Chondrocyte (in vitro differentiated cells): ENCODE data around the gene DGKI. TPM values are rescaled to one million over a fixed set of nuclear protein-coding genes. Genes with fewer than 3 reads are reported as not detected.

Experiments
- DNase-seq: peaks from one replicate; pipeline ENCODE4 v3.0.0; 2021; ENCODE audit warnings: mixed read lengths, low spot score
- H3K27ac Mint-ChIP-seq: one replicate; pipeline ENCODE4 v1.8.0; 2021; ENCODE audit warnings: mild to moderate bottlenecking, moderate library complexity, mixed read lengths; ENCODE audit not compliant: unreplicated experiment
- H3K27me3 Mint-ChIP-seq: 2 replicates; pipeline ENCODE4 v1.8.0; 2021; ENCODE audit warnings: low read depth, mixed read lengths
- H3K36me3 Mint-ChIP-seq: 2 replicates; pipeline ENCODE4 v1.8.0; 2021; ENCODE audit warnings: low read depth, mixed read lengths
- H3K4me1 Mint-ChIP-seq: 2 replicates; pipeline ENCODE4 v1.8.0; 2021; ENCODE audit warnings: low read depth, mild to moderate bottlenecking, mixed read lengths
- H3K4me3 Mint-ChIP-seq: one replicate; pipeline ENCODE4 v1.8.0; 2021; ENCODE audit warnings: mild to moderate bottlenecking, moderate library complexity, mixed read lengths; ENCODE audit not compliant: unreplicated experiment
- H3K9me3 Mint-ChIP-seq: 2 replicates; pipeline ENCODE4 v1.8.0; 2021; ENCODE audit warnings: low read depth, mixed read lengths
- CTCF ChIP-seq: fragments of 200-600 bp; sonication (generic); IDR thresholded peaks from 2 replicates; pipeline ENCODE4 v1.5.0; 2021; ENCODE audit warnings: antibody characterized with exemption, mild to moderate bottlenecking, moderate library complexity
- total RNA-seq: library from RNA; stranded (reverse); gene quantifications from 3 replicates; pipeline ENCODE4 v1.2.1, GENCODE V29; 2021

DGKI gene
- total RNA-seq, 1 donor from 2014 or later, result 15.3 TPM

GRCh38 chr7:137689761-137690160 is 157.0 kb downstream of the DGKI start:
- H3K27ac Mint-ChIP-seq, result peak overlapping the region; percentile 9
- no peak for TF ChIP-seq CTCF
- H3K4me3 Mint-ChIP-seq, result no peak overlapping the region
- peaks cover 78% of the 10 kb centered on the region for H3K4me1 Mint-ChIP-seq
- no peak for DNase-seq
- peaks cover 17% of the 10 kb centered on the region for H3K36me3 Mint-ChIP-seq
- H3K27me3 Mint-ChIP-seq, result no peaks in the 10 kb centered on the region
- no peaks in the 10 kb centered on the region for H3K9me3 Mint-ChIP-seq

DNA sequence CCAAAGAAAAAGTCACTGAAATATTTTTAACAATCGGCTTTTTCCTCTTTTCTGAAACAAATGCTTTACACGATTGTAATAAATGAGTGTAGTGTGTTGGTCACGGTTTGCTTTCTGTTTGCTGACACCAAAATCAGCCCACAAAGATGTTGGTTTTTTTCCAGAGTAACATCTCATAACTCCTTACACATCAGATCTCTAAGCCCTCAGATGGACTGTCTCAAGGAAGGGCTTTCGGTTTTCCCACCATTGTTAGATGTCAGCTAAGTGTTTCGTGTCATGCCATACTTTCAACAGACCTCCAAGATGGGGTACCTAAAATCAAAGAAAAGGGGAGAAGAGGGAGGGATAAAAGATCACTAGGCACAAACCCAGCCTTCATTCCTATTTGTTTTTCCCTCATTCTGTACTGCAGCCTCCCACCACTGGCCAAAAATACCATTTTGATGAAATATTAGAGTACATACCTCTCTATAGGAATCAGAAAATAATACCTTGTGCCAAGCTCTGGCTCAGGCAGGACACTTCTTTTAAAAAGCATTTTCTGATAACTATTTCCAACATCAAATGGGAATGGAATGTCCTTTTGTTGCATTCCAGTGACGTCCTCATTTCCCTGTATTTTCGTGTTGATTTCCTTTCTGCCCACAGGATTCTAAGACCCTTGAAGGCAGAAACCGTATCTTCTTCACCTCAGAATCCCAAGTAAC is 159.1 kb downstream of the DGKI start:
- no peak overlapping the region for H3K4me3 Mint-ChIP-seq
- DNase-seq, result no peak
- no peaks in the 10 kb centered on the region for H3K27me3 Mint-ChIP-seq
- no peak for TF ChIP-seq CTCF
- peak overlapping the region; percentile 85 for H3K27ac Mint-ChIP-seq
- H3K36me3 Mint-ChIP-seq, result peaks cover 19% of the 10 kb centered on the region
- peaks cover 88% of the 10 kb centered on the region for H3K4me1 Mint-ChIP-seq
- no peaks in the 10 kb centered on the region for H3K9me3 Mint-ChIP-seq

GRCh38 chr7:137685433-137686164 is 161.2 kb downstream of the DGKI start:
- H3K9me3 Mint-ChIP-seq, result no peaks in the 10 kb centered on the region
- H3K36me3 Mint-ChIP-seq, result peaks cover 16% of the 10 kb centered on the region
- H3K4me3 Mint-ChIP-seq, result no peak overlapping the region
- no peak for TF ChIP-seq CTCF
- DNase-seq, result no peak
- H3K27ac Mint-ChIP-seq, result peak overlapping the region; percentile 15
- H3K4me1 Mint-ChIP-seq, result peaks cover 89% of the 10 kb centered on the region
- H3K27me3 Mint-ChIP-seq, result no peaks in the 10 kb centered on the region

DNA sequence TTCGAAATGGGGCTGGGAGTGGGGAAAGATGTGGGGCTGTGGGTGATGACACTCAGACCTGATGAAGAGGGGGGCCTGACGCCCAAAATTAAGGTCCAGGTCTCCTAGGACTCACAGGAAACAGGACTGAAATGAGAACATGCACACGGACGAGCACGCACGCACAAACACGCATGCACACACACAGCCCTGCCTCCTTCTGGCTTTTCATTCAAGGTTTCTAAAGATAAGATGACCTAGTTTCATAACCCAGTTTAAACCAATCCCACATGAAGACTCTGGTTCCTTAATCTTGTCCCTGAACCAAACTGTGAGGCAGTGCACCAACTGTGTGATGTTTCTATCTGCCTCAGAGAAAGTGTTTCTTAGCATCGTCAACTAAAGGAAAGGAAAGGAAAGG is 162.0 kb downstream of the DGKI start:
- no peak for DNase-seq
- TF ChIP-seq CTCF, result no peak
- Mint-ChIP-seq H3K27ac (no peak overlapping the region), H3K27me3 (no peaks in the 10 kb centered on the region), H3K9me3 (no peaks in the 10 kb centered on the region), H3K36me3 (peaks cover 14% of the 10 kb centered on the region), H3K4me3 (no peak overlapping the region), H3K4me1 (peaks cover 88% of the 10 kb centered on the region)

GRCh38 chr7:137684316-137684715 is 162.5 kb downstream of the DGKI start:
- Mint-ChIP-seq H3K9me3 (no peaks in the 10 kb centered on the region), H3K27ac (no peak overlapping the region), H3K36me3 (peaks cover 10% of the 10 kb centered on the region), H3K4me1 (peaks cover 83% of the 10 kb centered on the region), H3K4me3 (no peak overlapping the region), H3K27me3 (no peaks in the 10 kb centered on the region)
- DNase-seq, result no peak
- no peak for TF ChIP-seq CTCF
